Suprapubic skin (tissue), 3 donors: Measurements from ENCODE around the gene FXYD7.

ENCODE experiments used
- CTCF ChIP-seq, 2 donors: fragments of 200-600 bp in 1 of 2; fragments of 450-650 bp in 1 of 2; sonication (generic) in 1 of 2; IDR thresholded peaks; one replicate each; pipeline ENCODE4 v1.5.1; 2016 to 2019; ENCODE audit warnings: antibody characterized with exemption in 2 of 2, mild to moderate bottlenecking in 1 of 2, moderate library complexity in 1 of 2
- EP300 ChIP-seq: sonication (generic); formaldehyde crosslinking; IDR thresholded peaks from one replicate; pipeline ENCODE4 v1.6.1; 2017; ENCODE audit warnings: antibody characterized with exemption
- POLR2A ChIP-seq, 2 donors: fragments of 450-650 bp; IDR thresholded peaks; one replicate each; pipeline ENCODE4 v1.6.1; 2017; ENCODE audit warnings: antibody characterized with exemption in 2 of 2, mild to moderate bottlenecking in 2 of 2, moderate library complexity in 2 of 2

DNA sequence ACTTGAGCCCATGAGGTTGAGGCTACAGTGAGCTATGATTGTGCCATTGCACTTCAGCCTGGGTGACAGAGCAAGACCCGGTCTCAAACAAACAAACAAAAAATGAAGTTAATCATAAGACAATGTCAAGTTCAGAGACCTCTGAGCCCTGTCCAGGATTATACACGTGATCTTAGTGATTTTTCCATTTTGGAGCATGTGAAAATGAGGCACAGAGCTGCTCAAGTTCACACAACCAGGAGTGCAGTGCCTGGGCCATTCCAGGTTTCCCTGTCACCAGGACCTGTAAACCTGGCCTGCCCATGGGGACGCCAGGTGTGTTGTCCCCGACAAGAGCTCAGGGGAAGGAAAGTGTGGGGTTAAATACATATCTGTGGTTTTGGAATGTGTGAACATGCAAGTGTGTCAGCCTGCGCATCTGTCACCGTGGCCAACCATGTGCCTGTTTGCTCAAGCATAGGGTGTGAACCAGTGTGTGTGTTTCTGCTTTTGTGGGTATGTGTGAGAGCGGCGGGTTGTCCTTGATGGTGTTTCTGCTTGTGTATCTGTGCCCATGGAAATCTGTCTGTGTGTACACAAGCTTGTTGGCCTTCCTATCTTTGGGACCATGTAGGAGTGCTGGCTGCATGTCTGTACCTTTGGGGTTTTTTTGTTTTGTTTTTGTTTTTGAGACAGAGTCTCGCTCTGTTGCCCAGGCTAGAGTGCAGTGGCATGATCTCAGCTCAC lies 5.9 kb upstream of the FXYD7 start:
- no peak for TF ChIP-seq CTCF (IDR thresholded peaks at IDR 0.05)
- no peak for TF ChIP-seq POLR2A (IDR thresholded peaks at IDR 0.05)
- no peak for TF ChIP-seq EP300
